ENCODE data around the gene SEMA7A.

DNA sequence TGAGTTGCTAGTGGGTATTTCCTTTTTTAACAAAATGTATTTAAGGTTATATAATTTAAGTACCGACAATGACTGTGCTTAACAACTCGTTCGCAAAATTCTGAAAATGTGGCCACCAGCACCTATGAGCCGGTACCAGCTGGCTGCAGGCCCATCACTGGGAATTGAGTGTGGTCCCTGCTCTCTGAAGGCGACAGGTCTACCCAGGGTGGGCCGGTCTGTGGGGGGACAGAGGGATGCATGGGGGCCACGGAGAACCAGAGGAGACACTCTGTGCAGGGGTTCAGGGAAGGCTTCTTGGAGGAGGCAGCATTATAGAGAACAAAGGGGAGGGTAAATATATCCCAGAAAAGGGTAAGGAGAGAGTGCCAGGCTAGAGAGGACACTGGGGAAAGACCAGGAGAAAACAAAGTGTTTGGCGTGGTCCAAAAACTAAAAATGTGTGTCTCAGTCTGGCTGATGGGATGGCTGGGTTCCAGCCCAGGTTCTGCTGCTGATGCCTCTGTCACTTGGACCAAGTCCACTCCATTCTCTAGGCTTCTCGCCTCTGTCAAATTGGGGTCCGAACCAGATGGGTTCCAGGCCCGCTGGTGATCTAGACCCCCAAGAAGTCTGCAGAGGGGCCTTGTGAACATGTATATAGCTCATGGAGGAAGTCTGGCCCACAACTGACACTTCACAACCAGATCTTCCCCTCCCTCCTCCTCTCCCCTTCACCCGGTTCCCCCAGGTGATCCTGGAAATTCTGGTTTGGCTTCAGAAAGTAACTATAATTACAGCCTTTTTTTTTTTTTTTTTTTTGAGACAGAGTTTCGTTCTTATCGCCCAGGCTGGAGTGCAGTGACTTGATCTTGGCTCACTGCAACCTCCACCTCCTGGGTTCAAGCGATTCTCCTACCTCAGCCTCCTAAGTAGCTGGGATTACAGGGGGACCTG lies 55.7 kb downstream of the SEMA7A start:
- TF ChIP-seq, protein P1, sequence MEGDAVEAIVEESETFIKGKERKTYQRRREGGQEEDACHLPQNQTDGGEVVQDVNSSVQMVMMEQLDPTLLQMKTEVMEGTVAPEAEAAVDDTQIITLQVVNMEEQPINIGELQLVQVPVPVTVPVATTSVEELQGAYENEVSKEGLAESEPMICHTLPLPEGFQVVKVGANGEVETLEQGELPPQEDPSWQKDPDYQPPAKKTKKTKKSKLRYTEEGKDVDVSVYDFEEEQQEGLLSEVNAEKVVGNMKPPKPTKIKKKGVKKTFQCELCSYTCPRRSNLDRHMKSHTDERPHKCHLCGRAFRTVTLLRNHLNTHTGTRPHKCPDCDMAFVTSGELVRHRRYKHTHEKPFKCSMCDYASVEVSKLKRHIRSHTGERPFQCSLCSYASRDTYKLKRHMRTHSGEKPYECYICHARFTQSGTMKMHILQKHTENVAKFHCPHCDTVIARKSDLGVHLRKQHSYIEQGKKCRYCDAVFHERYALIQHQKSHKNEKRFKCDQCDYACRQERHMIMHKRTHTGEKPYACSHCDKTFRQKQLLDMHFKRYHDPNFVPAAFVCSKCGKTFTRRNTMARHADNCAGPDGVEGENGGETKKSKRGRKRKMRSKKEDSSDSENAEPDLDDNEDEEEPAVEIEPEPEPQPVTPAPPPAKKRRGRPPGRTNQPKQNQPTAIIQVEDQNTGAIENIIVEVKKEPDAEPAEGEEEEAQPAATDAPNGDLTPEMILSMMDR (conservative IDR thresholded peaks at IDR 0.05; ENCODE audit: low read depth, low read length), result no peak
- no peak for TF ChIP-seq EZH2 (IDR thresholded peaks at IDR 0.05; ENCODE audit: borderline replicate concordance, low read depth, low read length, poor library complexity, severe bottlenecking)

Data from A673 (cell line).